OCI-LY7 (cell line): ENCODE data around the gene PLK5. TPM values are rescaled to one million over a fixed set of nuclear protein-coding genes. Genes with fewer than 3 reads are reported as not detected.

Source experiments
- BruUV-seq: library from RNA; stranded (reverse); fragments of 400-500 nt; replicated peaks from 2 replicates; lab custom pipeline; 2021; lab: Mats Ljungman, UMichigan
- CTCF ChIA-PET: fragments of 300-600 bp; sonication (Branson Sonifier 250); formaldehyde crosslinking; loops from one replicate; lab custom pipeline; 2022; ENCODE audit warnings: antibody characterized with exemption; ENCODE audit not compliant: unreplicated experiment; lab: Charles Lee
- POLR2A ChIA-PET: fragments of 300-600 bp; sonication (Branson Sonifier 250); formaldehyde crosslinking; loops from one replicate; lab custom pipeline; 2022; ENCODE audit warnings: antibody characterized with exemption; lab: Charles Lee
- DNase-seq: peaks from one replicate; pipeline ENCODE4 v3.0.0-alpha.2; 2015; ENCODE audit warnings: low spot score
- H2AFZ ChIP-seq: fragments of 200-600 bp; sonication (generic), shearing (Covaris generic); 2 replicates; pipeline ENCODE4 v1.6.1; 2014; ENCODE audit warnings: mild to moderate bottlenecking, antibody characterized with exemption, low read length, moderate library complexity
- H3K27ac ChIP-seq: fragments of 200-600 bp; sonication (generic); 2 replicates; pipeline ENCODE4 v1.5.1; 2014; ENCODE audit warnings: mixed run types, low read depth, mild to moderate bottlenecking, moderate library complexity, low read length, inconsistent platforms; ENCODE audit not compliant: poor library complexity, severe bottlenecking
- H3K36me3 ChIP-seq: fragments of 200-600 bp; sonication (generic); 2 replicates; pipeline ENCODE4 v1.6.1; 2014; ENCODE audit warnings: mild to moderate bottlenecking, antibody characterized with exemption, low read length, moderate library complexity, mixed read lengths; ENCODE audit not compliant: insufficient read depth
- H3K4me1 ChIP-seq: fragments of 200-600 bp; sonication (generic); 2 replicates; pipeline ENCODE4 v1.5.1; 2014; ENCODE audit warnings: mild to moderate bottlenecking, low read length; ENCODE audit not compliant: insufficient read depth, poor library complexity, severe bottlenecking
- H3K4me2 ChIP-seq: fragments of 200-600 bp; sonication (generic); 2 replicates; pipeline ENCODE4 v1.6.1; 2014; ENCODE audit warnings: mild to moderate bottlenecking, low read length
- H3K4me3 ChIP-seq: fragments of 200-600 bp; sonication (generic); 2 replicates; pipeline ENCODE4 v1.5.1; 2014; ENCODE audit warnings: mild to moderate bottlenecking, low read depth, low read length; ENCODE audit not compliant: poor library complexity, severe bottlenecking
- H3K79me2 ChIP-seq: fragments of 200-600 bp; sonication (generic); 2 replicates; pipeline ENCODE4 v1.6.1; 2016; ENCODE audit warnings: low read depth, mild to moderate bottlenecking, low read length, moderate library complexity, mixed read lengths; ENCODE audit not compliant: insufficient read depth
- H3K9me2 ChIP-seq: fragments of 200-600 bp; sonication (generic); 2 replicates; pipeline ENCODE4 v1.6.1; 2016; ENCODE audit warnings: mild to moderate bottlenecking, low read length, mixed read lengths; ENCODE audit not compliant: insufficient read depth
- H3K9me3 ChIP-seq: fragments of 200-600 bp; sonication (generic); 2 replicates; pipeline ENCODE4 v1.6.1; 2014; ENCODE audit warnings: mild to moderate bottlenecking, mixed run types, low read length, mixed read lengths
- H4K20me1 ChIP-seq: fragments of 200-600 bp; sonication (generic); 2 replicates; pipeline ENCODE4 v1.6.1; 2014; ENCODE audit warnings: mild to moderate bottlenecking, antibody characterized with exemption, low read length, moderate library complexity, mixed read lengths; ENCODE audit not compliant: insufficient read depth
- EZH2phosphoT487 ChIP-seq: fragments of 200-600 bp; sonication (generic); IDR thresholded peaks from 2 replicates; pipeline ENCODE4 v1.6.1; 2018; ENCODE audit warnings: low read depth, borderline replicate concordance, mild to moderate bottlenecking, mixed run types, antibody characterized with exemption, low read length, moderate library complexity, mixed read lengths
- intact Hi-C: fragments of 100-400 bp; cut with micrococcal nuclease; formaldehyde crosslinking; loops from one replicate; pipeline ENCODE4 v1.10.0; 2022; ENCODE audit not compliant: unreplicated experiment
- total RNA-seq, 2 experiments: library from RNA; depleted of rRNA in 1 of 2; stranded (reverse); fragments of >200 nt in 1 of 2; shearing (Covaris generic) in 1 of 2; gene quantifications; 2 replicates each; pipeline ENCODE4 v1.2.3, GENCODE V29; 2014 to 2022
- TF ChIP-seq, protein P1 (sequence below): fragments of 200-600 bp; sonication (generic); conservative IDR thresholded peaks from 2 replicates; pipeline ENCODE4 v1.5.1; 2014; ENCODE audit warnings: mild to moderate bottlenecking, antibody characterized with exemption, low read length, moderate library complexity, mixed read lengths

PLK5 gene
- total RNA-seq, 2 experiments from 2014 or later, result 0.17 TPM; not detected in 1

DNA sequence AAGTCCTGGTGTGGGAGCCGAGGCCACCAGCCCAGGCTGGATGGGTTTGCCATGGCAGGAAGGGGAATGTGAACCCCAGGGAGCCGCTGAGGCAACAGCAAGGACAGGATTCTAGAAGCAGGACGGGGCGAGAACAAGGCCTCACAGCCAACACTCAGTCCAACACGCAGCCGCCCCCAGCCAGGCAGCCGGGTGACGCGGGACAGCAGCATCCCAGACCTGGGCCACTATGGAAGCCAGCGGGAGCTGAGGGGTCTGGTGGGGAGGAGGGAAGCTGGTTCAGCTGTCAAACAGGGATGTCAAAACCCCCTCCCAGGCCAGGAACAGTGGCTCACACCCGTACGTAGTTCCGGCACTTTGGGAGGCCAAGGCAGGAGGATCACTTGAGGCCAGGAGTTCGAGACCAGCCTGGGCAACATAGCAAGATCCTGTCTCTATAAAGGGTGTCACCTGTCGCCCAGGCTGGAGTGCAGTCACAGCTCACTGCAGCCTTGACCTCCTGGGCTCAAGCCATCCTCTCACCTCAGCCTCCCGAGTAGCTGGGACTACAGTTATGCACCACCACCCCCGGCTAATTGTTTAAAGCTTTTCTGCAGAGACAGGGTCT is 37.5 kb downstream of the PLK5 start:
- no peaks in the 10 kb centered on the region for H3K36me3 ChIP-seq
- no peak overlapping the region for H3K4me3 ChIP-seq
- no peak overlapping the region for H3K27ac ChIP-seq
- TF ChIP-seq, protein P1, sequence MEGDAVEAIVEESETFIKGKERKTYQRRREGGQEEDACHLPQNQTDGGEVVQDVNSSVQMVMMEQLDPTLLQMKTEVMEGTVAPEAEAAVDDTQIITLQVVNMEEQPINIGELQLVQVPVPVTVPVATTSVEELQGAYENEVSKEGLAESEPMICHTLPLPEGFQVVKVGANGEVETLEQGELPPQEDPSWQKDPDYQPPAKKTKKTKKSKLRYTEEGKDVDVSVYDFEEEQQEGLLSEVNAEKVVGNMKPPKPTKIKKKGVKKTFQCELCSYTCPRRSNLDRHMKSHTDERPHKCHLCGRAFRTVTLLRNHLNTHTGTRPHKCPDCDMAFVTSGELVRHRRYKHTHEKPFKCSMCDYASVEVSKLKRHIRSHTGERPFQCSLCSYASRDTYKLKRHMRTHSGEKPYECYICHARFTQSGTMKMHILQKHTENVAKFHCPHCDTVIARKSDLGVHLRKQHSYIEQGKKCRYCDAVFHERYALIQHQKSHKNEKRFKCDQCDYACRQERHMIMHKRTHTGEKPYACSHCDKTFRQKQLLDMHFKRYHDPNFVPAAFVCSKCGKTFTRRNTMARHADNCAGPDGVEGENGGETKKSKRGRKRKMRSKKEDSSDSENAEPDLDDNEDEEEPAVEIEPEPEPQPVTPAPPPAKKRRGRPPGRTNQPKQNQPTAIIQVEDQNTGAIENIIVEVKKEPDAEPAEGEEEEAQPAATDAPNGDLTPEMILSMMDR, result no peak
- no peak for TF ChIP-seq EZH2phosphoT487
- H2AFZ ChIP-seq, result no peak overlapping the region
- no peaks in the 10 kb centered on the region for H3K9me3 ChIP-seq
- H4K20me1 ChIP-seq, result no peaks in the 10 kb centered on the region
- H3K4me1 ChIP-seq, result no peaks in the 10 kb centered on the region
- H3K4me2 ChIP-seq, result no peak overlapping the region
- CTCF ChIA-PET, result interaction anchor here (0.6 kb wide), 1 partner anchor 151 kb away, joined by 4 read pairs; no protein-coding TSS in a partner anchor
- intact Hi-C loops, result no loop called here
- no peak for DNase-seq
- H3K79me2 ChIP-seq, result no peaks in the 10 kb centered on the region
- no peaks in the 10 kb centered on the region for H3K9me2 ChIP-seq
- BruUV-seq, result no TSS peak
- POLR2A ChIA-PET, result no interaction called here

DNA sequence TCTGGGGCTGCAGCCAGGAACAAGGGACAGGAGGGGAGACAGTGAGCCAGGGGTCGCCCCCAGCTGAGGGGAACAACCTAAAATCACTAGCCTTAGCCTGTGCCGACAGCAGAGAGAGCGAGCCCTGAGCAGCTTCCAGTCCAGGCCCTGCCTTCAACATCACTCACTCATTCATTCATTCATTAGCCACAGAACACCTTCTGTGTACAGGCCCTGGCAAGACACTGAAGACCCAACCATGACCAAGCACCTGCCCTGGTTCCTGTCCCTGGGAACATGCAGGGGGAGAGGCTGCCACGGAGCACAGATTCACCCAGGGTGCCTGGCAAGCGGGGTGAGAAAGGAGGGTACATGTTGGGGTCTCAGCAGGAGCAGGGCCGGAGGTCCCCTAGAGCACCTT is 39.4 kb downstream of the PLK5 start:
- H3K4me3 ChIP-seq, result no peak overlapping the region
- no peak for DNase-seq
- no peaks in the 10 kb centered on the region for H4K20me1 ChIP-seq
- no peaks in the 10 kb centered on the region for H3K79me2 ChIP-seq
- no peak overlapping the region for H2AFZ ChIP-seq
- H3K27ac ChIP-seq, result no peak overlapping the region
- no TSS peak for BruUV-seq
- ChIA-PET POLR2A (no interaction called here), CTCF (no interaction called here)
- H3K4me2 ChIP-seq, result no peak overlapping the region
- no peaks in the 10 kb centered on the region for H3K36me3 ChIP-seq
- no peaks in the 10 kb centered on the region for H3K9me2 ChIP-seq
- no peaks in the 10 kb centered on the region for H3K9me3 ChIP-seq
- TF ChIP-seq, protein P1, result no peak
- TF ChIP-seq EZH2phosphoT487, result no peak
- intact Hi-C loops, result no loop called here
- peaks cover 6% of the 10 kb centered on the region for H3K4me1 ChIP-seq

DNA sequence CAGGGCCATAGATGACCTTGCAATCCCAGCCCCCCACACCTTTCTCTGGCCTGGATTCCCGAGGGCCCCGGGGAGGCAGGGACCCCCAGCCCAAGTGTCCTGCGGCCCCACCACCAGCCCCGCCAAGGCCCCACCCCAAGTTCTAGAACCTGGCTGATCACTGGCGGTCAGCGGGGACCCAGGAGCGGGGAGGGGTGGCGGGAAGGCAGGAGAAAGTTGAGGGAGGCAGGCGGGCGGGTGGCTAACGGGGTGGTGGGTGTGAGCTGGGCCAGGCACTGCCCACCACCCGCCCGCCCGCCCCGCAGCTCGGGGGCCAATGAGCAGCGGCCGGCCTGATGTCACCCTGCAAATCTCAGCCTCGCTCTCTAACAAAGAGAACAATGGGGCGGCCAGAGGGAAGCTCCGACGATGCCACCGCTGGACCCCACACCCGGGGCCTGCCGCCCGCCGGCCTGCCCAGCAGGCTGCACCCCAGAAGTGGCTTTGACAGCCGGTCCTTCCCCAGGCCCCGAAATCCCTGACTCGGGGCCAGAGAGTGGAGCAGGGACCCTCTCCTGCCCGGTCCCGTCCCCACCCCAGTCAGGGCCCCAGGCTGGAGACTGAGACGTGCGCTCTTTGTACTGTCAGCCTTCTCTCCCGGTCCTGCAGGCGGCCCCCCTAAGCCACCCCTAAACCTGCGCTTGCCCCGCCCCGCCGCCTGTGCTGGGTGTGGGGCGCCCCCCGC is 42.7 kb downstream of the PLK5 start:
- CTCF ChIA-PET, result no interaction called here
- Histone ChIP-seq H4K20me1 (no peaks in the 10 kb centered on the region), H3K4me1 (peaks cover 13% of the 10 kb centered on the region), H2AFZ (no peak overlapping the region), H3K27ac (no peak overlapping the region), H3K79me2 (no peaks in the 10 kb centered on the region), H3K36me3 (no peaks in the 10 kb centered on the region), H3K4me2 (peak overlapping the region; percentile 73), H3K9me2 (no peaks in the 10 kb centered on the region), H3K9me3 (no peaks in the 10 kb centered on the region), H3K4me3 (peak overlapping the region; percentile 64)
- POLR2A ChIA-PET, result no interaction called here
- intact Hi-C loops, result no loop called here
- no peak for TF ChIP-seq EZH2phosphoT487
- TF ChIP-seq, protein P1, result no peak
- no peak for DNase-seq
- no TSS peak for BruUV-seq
